ENCODE results near the gene ENDOG.

- TF ChIP-seq CTCF (conservative IDR thresholded peaks at IDR 0.05) (no peak), ZFX (IDR thresholded peaks at IDR 0.05) (no peak)
Observed at GRCh38 chr9:128847803-128848202, 29.5 kb downstream of the ENDOG start.

Measured in C4-2B (cell line).